Effector CD8-positive, alpha-beta T cell (primary cell): ENCODE data around the gene ZNF468.
"Not testable (repeated sequence)": the region's sequence is repeated elsewhere in the genome, so short reads cannot be mapped to it uniquely, and the experiment has no call there.

Experiments
- DNase-seq: peaks from one replicate; lab custom pipeline; 2025; lab: John Stamatoyannopoulos, UW

The ZNF468 gene

GRCh38 chr19:52825765-52826164, 31.7 kb downstream of the ZNF468 start:
- no peak for DNase-seq

- DNase-seq: no peak
Observed at GRCh38 chr19:52823676-52824075, 33.7 kb downstream of the ZNF468 start.

- peak; percentile 14 for DNase-seq
Observed at GRCh38 chr19:52821204-52821960, 36.0 kb downstream of the ZNF468 start, which contains the start of gene ZNF28. Gene ZNF28 (minus strand): TSS chr19:52821633. CDS start chr19:52817958, 3,675 bp downstream.

GRCh38 chr19:52820472-52821203, 36.8 kb downstream of the ZNF468 start:
- not testable (repeated sequence) for DNase-seq

GRCh38 chr19:52809801-52810200, 47.6 kb downstream of the ZNF468 start:
- no peak for DNase-seq

- DNase-seq: not testable (repeated sequence)
Observed at GRCh38 chr19:52799950-52800640, 57.3 kb downstream of the ZNF468 start.

- DNase-seq: no peak
Observed at GRCh38 chr19:52789440-52789839, 68.0 kb downstream of the ZNF468 start.
